ENCODE measurements around the gene LYRM1.
"Not testable (repeated sequence)": the region's sequence is repeated elsewhere in the genome, so short reads cannot be mapped to it uniquely, and the experiment has no call there.

Gene LYRM1, protein sequence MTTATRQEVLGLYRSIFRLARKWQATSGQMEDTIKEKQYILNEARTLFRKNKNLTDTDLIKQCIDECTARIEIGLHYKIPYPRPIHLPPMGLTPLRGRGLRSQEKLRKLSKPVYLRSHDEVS

DNA sequence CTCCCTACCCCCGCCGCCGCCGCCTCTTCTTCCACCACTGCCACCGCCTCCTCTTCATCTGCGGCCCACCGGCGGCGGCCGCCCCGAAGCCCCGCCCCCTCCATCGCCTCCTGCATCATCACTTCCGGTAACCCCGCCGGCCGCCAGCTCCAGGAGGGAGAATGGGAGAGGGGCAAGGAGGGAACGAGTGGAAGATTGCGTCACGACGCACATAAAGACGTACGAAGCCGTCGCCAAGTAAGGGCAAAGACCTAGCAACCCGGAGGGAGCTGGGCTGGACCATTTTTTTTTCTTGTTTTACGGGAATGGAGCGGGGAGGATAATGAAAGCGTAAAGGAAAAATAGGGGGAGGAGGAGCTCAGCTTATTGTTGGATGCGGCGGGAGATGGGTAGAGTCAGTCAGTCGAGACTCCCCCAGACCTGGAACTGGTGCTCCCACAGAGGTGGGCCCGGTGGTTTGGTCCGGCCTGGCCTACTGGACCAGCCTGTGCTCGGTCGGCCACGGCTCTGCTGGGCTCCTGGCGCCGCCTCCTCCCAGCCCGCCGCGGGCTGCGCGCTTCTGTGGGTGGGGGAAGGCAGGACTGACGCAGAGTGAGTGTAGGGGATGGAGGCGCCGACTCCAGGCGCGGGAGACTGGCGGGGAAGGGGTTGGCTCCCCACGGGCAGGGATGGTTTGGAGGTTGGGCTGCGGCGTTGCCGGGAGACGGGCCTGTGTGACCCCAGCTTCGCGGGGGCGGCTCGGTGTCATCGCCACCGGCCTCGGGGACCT, at the start of gene LYRM1, which contains the start of gene DCUN1D3:
LYRM1 (plus strand) TSS at position 473 of the 769 bp plus-strand sequence. CDS start 14,785 bp downstream, outside the sequence.
DCUN1D3 (minus strand) TSS at position 60 of the 769 bp plus-strand sequence. CDS start 37,820 bp downstream, outside the sequence.
- DNase-seq (ENCODE audit: low spot score): peak; percentile 97

DNA sequence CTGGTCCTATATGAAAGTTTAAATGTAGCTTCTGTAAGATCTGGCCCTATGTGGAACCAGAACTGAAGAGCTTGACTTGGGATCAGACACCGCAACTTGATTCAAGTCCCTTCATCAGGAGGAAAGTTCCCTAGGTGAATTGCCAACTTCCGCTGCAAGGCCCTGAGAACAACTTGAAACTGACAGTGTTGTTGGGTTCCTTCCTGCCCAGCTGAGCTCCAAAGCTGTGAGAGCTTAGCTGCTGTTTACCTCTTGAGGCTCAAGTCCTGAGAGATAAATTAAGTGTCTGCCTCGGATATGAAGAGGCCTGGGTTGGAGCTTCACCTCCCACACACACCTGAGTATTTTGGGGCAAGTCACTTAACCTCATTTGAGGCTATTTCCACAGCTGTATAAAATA, 49.6 kb upstream of the LYRM1 start:
- DNase-seq (ENCODE audit: low spot score): no peak

DNA sequence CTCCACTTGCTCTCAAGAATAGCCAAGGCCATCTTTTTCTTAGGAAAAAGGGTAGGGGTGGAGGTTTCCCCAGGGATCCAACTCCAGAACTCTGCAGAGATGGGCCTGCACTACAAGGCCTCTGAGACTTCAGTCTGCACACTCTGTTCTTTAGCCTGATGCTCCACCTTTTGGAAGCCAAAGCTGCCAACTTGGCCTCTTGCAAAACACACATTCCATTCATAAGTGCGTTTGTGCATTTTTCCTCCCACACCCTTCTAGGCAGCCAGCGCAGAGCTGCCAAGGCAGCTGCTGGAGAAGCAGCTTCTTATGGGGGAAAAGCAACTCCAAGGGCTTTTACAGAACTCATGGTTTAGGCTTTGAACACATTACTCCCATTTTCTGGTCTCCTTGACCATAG, 49.0 kb upstream of the LYRM1 start:
- no peak for DNase-seq (ENCODE audit: low spot score)

DNA sequence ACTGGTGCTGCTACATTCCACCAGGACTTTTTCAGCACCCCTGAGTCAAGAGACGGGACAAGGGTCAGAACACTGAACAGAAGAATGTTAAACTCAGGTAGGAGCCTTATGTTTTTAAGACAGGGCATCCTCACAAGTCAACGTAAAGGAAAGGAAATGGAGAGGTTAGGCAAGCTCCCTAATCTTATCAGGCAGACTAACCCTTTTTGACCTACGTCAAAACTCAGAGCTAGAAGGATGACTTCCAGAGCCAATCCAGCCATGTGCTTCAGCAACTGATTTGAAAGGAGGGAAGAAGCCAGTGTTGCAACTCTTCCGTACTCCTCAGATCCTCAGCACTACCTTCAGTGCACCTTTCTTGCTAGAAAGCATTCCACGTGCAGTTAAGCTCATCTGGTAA, 47.4 kb upstream of the LYRM1 start:
- DNase-seq (ENCODE audit: low spot score): no peak

DNA sequence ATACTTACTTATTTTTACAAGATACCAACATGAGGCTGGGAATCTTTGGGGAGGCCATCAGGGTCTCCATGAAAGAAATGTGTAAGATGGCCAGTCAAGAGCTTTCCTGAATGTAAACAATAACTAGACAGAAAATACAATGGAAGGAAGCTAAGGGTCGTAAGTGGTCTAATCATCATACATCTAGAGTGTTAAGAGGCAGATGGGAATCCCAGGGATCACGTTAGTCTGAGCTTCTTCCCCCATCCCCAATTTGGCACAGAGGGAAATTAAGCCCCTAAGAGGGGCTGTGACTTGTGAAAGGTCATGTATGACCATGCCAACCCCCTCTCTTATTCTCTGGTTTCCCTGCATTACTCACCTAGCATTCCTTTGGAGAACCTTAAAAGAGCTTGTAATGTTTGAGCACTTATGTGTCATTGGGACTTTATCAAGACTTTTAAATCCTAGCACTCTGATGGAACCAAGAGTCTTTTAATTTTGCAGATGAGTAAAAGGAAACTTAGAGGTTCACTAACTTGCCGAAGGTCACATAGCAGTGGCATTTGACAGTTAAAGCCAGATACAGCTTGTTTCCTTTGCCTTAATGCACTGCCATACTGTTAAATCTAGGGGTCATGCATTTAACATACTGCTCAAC, 46.5 kb upstream of the LYRM1 start:
- no peak for DNase-seq (ENCODE audit: low spot score)

DNA sequence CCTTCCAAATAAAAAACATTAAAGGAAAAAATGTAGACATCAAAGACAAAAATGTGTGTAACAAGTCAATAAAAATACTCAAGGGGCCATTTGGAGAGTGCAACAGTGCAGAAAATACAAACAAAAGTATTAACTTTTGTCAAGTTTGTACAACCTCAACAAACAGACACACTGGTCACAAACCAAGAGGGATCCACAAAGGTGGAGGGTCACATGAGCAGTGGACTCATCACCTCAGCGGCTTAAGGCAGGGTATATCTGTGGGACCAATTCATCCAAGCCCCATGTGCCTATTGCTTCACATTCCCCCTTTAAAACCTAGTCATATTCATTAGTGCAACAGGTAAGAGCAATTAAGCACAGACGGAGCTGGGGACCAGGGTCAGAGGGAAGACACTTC, 45.6 kb upstream of the LYRM1 start:
- DNase-seq (ENCODE audit: low spot score): no peak

DNA sequence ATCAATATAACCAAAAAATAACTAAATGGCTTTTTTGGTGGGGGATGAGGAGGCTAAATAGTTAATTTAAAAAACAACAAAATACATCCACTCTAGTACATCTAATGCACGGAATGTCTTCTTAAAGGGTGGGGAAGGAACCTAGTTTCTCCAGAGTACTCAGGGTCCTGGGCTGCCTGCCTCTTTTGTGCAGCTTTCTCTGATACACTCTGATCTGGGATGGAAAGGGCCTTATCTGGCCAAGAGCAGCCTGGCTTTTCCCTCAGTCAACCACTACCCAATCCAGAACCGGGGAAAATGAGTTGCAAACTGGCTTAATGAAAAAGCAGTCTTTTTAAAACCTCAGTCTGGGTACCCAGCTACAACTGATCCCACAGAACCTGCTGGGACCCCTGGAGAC, 43.3 kb upstream of the LYRM1 start:
- DNase-seq (ENCODE audit: low spot score): no peak

DNA sequence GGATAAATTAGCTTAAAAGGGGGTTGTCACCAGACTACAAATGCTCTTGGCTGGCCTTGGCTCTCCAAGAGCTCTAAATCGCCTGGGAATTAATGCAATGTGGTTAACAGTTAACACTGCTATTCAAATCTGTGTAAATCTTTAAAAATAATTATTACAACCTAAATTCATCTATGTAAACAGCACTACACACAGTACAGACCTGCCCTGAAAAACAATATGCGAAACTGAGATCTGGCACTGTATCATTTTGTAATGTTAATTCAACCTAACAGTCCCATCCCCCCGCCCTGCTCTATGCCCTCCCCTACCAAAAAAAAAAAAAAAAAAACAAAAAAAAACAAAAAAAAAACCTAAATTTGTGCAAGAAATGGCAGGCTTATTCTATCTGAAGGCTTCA, 41.3 kb upstream of the LYRM1 start:
- DNase-seq (ENCODE audit: low spot score): no peak

DNA sequence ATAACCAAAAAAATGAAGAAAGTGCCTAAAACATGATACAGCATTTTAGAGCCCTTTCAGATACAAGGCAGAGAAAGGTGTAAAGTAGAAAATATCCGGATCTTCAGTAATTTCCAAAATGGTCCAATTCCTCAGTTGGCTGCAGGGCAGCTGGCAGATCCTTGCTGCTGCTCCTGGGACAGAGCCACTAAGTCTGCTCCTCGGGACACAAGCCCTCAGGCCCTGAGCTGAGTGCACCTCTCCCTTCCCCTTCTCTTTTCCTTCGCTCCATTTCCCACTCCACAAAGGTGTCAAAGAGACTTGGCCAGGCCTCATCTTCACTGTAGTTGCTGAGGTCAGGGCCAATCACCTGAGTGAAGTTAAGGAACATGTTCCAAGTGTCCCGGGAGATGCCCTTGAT, 40.9 kb upstream of the LYRM1 start:
- DNase-seq (ENCODE audit: low spot score): no peak

DNA sequence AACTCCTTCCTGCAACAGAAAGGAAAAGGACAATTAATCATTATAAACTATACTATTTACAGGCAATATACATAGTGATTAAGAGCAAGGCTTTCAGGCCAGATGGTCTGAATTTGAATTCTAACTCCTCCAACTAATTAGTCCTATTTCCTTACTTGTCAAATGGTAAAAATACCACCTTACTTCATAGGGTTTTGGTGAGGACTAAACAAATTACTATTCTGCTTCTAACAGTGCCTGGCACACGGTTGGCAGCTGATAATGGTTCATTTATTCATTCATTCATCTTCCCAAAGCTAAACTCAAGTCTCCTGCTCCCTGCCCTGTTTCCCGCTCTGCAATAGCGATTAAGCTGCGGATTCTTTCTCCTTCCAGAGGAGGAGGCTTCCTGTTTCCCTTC, 40.2 kb upstream of the LYRM1 start:
- no peak for DNase-seq (ENCODE audit: low spot score)

DNA sequence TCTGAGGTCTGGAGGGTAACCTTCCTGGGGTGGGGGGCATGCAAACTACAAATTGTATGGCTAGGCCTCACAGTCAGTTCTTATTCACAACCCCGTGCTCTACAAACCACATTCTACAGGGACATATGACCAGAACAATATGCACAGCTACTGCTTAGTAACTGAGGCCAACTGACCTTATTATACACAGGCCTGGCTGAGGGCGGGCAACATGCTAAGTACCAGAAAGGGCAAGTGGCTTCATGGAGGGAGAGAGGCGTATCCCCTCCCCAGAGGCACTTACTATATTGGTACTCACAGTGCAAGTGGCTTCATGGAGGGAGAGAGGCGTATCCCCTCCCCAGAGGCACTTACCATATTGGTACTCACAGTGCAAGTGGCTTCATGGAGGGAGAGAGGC, 39.6 kb upstream of the LYRM1 start:
- DNase-seq (ENCODE audit: low spot score): not testable (repeated sequence)

DNA sequence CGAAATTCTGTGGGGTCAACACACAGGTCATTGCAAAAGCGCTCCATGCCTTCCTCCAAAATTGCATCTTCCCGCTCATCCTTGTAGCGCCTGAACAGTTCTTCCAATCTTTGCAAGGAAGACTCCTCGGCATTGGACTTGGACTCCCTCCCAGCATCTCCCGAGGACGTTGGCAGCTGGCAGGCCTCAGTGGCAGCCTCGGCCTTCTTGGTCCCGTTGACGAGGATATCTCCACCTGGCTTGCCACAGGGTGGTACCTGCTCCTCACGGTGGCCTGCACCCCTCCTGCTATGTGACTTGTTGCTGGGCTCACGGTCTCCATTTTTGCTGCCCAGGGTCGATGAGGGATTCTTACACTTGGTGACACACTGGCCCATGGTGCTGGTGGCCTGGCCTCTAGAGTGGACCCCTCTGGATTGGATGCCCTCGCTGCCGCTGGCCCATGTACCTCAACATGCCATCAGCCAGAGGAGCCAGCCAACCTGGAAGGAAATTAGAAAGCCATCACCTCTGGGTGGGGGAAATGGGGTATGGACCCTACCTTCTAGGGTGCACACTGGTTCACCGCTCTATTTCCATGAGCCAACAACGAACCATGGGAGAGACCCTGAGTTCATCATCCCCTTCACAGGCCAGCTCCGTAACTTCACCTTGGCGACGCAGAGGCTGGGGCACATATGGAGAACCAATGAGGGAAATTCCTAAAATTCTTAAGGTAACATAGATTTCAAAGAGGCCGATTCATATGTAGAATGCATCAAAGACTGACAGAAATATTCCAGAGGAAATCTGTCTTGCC, 38.2 kb upstream of the LYRM1 start:
- DNase-seq (ENCODE audit: low spot score): no peak

DNA sequence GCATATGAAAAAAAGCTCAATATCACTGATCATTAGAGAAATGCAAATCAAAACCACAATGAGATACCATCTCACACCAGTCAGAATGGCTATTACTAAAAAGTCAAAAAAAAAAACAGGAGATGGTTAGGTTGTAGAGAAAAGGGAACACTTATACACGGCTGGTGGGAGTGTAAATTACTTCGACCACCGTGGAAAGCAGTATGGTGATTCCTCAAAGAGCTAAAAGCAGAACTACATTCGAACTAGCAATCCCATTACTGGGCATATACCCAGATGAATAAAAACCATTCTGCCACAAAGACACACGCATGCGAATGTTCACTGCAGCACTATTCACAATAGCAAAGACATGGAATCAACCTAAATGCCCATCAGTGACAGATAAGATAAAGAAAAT, 36.2 kb upstream of the LYRM1 start:
- not testable (repeated sequence) for DNase-seq (ENCODE audit: low spot score)

DNA sequence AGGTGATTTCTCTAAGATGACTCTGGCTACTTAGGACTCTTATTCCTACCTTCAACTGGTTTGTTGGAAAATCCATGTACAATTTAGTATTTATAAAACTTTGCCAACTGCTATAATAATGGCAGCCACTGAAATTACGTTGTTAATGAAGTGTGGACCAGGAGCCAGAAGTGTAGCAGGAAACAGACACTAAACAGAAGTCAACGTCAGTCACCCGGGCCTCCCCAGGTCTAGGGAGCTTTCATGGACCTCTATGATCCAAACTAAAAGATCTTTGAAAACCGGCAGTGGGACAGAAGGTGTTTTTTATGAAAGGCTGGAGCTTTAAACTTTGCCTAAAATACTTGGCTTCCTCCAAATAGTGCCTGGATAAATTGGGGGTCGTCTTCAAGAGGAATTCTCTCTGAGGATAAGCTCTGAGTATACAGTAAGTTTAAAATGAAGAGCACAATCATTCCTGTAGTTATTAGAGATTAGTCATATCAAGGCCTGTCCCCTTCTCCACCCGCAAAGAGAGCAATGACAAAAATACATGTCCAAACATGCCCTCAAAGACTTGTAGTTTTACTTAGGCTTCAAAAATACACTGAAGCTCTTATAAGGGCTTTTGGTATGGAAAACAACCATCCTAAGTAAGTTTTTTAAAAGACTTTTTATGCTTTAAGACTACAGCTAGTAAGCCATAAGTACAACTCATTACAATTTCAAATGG, 35.0 kb upstream of the LYRM1 start:
- no peak for DNase-seq (ENCODE audit: low spot score)

DNA sequence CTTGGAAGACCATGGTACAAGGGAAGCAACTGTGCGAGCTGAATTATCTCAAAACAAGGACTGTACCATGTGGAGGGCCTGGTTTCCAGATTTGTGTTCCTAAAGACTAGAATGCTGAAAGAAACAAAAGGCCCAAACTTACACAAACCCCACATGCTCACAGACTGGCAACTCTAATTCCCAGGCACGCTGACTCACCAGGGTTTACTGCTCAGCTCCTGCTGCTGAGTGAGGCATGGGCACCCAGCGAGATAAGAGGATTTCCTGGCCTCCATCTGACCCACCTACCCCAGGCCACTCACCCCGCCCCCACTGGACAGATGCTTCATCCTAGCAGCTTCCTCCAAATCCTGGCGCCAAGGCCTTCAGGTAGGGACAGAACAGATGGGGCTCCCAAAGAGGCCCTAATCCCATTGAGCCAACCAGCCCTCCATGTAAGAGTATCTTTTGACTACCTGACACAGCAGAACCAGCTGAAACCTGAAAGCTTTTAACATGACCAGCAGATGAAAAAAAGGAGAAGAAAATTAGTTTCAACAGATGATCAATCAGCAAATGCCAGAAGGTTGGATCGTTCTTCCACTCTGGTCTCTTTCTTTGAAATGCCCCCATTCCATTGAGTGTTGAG, 34.3 kb upstream of the LYRM1 start:
- peak; percentile 61 for DNase-seq (ENCODE audit: low spot score)

DNA sequence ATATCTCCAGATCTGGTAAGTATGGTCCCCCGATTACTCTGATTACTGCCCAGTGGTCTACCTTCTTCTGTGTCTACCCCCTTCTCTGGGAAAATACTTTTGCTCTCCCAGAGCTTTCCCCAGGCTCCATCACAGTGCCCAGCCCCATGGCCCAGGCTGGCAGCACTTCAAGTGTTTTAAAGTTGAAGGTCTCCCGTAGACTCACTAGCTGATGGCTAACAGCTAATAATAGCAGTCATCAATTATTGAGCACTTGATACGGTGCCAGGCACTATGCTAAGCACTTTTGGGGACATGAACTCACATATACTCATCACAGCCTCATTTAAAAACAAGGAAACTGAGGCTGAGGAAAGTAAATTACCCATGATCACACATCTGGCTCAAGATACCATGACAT, 33.8 kb upstream of the LYRM1 start:
- DNase-seq (ENCODE audit: low spot score): no peak

DNA sequence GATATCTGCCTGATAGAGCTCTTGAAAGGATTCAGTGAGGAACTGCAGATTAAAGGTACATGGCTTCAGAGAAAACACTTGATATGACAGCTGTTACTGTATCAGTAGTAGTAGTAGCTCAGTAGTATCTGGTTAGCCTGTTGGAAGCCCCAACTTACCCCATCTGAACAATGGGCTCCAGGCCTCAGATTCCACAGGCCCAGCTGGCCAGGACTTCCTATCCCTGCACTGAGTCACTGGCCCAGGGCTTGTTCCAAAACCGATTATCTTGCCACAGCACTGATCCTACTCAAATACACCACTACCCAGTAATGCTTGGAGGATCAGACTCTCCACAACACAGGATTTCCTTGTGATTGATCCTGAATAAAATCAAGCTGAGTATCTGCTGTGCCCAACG, 33.0 kb upstream of the LYRM1 start:
- no peak for DNase-seq (ENCODE audit: low spot score)

DNA sequence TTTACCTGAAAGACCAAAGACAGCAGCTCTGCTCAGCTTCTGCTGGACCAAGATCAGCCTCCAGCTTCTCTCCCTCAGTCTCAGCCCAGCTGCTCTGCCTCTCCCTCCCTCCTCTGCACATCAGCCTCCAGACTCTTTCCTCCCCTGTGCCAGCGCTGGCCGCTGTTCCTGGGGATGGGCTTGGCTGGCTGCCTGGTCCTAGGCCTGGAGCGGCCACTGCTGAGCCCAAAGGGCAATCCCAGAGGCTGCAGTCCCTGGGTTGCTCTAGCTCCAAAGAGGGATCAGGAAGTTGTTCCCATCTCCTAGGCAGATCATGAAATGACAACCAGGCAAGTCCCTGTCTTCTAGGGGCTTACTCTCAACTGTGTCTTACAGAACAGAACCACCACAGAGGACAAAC, 31.7 kb upstream of the LYRM1 start:
- DNase-seq (ENCODE audit: low spot score): no peak

DNA sequence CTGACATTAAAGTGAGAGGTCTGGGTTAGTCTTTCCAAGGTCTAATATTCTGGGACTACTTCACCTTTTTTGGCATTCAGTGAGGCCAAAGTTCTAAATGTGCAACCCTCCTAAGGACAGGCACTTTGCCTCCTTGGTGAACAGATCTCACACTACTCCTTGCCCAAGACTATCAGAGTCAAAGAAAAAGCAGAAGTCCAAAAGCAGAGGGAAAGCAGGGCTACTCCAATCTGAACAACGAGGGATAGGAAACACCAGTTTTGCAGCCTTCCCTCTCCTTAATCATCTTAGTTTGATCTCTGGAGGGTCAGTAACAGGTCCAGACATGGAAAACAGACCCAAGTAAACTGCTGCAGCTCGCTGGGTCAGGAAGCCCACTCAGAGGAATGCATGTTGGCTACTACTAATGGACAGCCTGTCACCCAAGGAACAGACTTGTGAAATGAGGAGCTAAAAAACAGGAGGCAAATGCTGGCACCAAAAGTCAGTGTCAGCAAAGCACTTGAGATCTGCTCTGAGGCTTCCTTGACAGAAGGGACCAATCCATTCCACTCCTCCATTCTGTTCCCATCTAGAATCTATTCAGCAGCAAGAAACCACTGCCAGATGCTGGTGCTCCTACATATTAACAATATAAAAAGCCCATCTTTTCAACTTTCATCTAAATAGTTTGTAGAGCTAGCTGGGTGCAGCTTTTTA, 30.3 kb upstream of the LYRM1 start:
- no peak for DNase-seq (ENCODE audit: low spot score)

DNA sequence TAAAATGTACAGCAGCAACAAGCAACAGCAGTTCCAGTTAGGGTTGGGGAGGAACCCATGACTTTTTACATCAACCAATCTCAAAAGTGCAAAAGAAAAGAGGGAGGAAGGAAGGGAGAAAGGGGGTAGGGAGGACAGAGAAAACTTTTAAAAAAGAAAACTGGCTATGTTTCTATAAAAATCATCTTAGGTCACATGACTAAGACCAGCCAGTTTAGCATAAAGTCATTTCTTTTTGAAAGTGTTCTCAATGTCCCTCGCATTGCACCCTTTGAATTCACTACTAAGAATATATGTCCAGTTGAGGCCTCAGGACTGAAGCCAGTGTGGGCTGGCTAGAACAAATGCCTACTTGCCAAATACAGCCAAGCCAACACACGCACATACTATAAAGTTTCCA, 29.3 kb upstream of the LYRM1 start:
- DNase-seq (ENCODE audit: low spot score): no peak
